Fibroblast of skin of left quadriceps (primary cell): ENCODE results near the gene SSC4D.
"Not testable (repeated sequence)": the region's sequence is repeated elsewhere in the genome, so short reads cannot be mapped to it uniquely, and the experiment has no call there.

Experiments used
- DNase-seq, 2 experiments: peaks; one replicate each; pipeline ENCODE4 v3.0.0-alpha.2; 2013; ENCODE audit warnings: low read depth in 2 of 2

Gene SSC4D

DNA sequence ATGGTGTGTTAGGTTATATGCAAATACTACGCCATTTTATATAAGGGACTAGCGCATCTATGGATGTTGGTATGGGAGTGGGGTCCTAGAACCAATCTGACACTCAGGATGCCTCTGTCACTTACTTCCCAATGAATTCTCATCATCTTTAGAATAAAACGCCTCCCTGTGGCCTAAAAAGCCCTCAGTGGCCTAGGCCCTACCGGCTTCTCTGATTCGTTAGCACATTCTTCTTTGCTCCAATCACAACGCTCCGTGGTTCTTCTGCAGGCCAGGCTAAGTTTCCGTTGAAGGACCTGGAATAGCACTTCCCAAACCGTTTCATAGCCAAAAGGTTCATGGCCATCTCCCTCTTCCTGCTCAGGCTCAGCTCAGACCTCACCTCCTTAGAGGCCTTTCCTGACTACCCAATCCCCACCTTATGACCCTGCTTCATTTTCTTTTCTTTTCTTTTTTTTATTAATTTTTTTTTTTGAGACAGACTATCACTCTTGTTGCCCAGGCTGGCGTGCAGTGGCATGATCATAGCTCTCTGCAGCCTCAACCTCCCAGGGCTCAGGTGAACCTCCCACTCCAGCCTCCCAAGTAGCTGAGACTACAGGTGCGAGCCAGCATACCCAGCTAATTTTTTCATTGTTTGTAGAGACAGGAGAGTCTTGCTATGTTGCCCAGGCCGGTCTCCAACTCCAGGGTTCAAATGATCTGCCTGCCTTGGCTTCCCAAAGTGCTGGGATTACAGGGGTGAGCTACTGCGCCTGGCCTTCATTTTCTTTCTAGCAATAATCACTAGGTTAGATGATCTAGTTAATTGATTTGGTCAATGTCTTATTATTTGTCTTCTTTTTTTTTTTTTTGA is 26.2 kb downstream of the SSC4D start:
- no peak for DNase-seq

GRCh38 chr7:76381814-76382213 is 27.7 kb downstream of the SSC4D start:
- DNase-seq: no peak

DNA sequence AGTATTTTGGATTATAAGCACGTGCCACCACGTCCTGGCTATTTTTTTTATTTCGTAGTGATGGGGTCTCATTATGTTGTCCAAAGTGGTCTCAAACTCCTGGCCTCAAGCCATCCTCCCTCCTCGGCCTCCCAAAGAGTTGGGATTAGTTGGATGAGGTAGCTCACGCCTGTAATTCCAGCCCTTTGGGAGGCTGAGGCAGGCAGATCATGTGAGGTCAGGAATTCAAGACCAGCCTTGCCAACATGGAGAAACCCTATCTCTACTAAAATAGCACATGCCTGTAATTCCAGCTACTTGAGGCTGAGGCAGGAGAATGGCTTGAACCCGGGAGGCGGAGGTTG is 28.9 kb downstream of the SSC4D start:
- DNase-seq: no peak

DNA sequence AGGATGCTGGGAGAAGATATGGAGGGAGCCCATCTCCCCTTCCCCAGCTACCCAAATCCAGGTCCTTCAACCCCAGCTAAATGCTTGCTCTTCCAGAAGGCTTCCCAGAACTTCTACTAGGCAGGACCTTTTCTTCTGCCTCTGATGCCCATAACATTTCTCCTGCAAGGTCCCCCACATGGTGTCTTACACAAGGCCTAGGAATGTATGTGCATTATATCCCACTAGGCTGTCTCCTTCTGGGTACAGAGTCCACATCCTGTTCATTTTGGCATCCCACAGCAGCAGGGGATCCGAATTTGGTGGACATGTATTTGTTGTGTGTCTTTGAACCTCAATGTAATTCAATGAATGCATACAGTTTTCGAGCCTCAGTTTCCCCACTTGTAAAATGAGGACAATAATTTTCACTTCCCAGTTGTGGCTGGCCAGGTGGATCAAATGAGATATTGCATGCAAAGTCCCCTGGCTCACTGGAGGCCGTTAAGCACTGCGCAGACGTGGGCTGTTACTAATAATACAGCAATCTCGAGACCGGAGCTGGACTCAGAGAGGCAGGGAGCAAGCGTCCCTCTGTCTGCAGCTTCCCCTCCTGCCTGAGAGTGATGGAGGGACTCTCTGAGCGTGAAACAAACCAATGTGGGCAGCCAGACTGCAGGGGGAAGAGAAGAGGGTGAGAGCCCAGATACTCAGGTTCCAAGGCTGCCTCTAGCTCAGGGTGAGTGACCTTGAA is 32.1 kb downstream of the SSC4D start:
- DNase-seq: no peak

- no peak for DNase-seq
These were observed 34.2 kb downstream of the SSC4D start for GRCh38 chr7:76375251-76375650.

GRCh38 chr7:76372984-76373833 is 36.3 kb downstream of the SSC4D start:
- DNase-seq: no peak

GRCh38 chr7:76371396-76371795 is 38.1 kb downstream of the SSC4D start:
- DNase-seq: no peak

GRCh38 chr7:76369018-76369417 is 40.5 kb downstream of the SSC4D start:
- no peak for DNase-seq

DNA sequence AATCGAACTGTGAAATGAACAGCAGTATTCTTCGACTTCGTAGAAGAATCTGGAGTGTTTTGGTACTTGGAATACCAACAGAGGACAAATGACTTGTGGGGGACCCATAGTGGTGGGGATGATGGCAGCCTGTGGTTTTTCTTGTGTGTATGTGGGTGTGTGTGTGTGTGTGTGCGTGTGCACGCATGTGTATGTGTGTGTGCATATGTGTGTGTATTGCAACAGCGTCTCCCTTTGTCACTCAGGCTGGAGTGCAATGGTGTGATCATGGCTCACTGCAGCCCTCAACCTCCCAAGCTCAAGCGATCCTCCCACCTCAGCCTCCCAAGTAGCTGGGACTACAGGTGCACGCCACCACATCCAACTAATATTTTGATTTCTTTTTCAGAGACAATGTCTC is 41.3 kb downstream of the SSC4D start:
- no peak for DNase-seq

- DNase-seq: no peak
These were observed 45.3 kb downstream of the SSC4D start for GRCh38 chr7:76364198-76364584.

DNA sequence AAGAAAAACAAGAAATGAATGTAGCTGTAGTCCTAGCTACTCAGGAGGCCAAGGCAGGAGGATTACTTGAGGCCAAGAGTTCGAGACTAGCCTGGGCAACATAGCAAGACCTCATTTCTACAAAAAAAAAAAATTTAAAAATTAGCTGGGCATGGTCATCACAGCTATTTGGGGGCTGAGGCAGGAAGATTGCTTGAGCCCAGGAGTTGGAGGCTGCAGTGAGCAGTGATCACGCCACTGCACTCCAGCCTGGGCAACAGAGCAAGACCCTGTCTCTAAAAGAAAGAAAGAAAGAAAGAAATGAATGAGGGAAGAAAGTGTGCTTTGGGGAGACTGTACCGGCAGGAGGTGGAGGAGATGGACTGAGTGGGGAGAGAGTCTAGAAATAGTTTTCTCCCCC is 45.7 kb downstream of the SSC4D start:
- DNase-seq: not testable (repeated sequence)

DNA sequence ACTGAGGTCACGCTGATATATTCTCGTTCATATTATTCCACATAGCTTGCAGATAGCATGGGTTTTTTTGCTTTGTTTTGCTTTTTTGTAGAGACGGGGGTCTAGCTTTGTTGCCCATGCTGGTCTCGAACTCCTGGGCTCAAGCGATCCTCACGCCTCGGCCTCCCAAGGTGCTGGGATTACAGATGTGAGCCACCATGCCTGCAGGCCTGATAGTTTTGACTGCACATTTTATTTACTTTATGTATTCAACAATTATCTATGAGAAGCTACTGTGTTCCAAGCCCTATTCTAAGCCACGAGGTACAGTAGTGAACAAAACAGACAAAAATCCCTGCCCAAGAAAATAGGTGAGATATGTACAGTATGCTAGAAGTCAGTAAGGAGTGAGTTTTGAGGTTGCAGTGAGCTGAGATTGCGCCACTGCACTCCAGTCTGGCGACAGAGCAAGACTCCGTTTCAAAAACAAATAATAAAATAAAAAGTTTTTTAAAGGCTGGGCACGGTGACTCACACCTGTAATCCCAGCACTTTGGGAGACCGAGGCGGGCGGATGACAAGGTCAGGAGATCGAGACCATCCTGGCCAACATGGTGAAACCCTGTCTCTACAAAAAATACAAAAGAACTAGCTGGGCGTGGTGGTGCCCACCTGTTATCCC is 49.4 kb downstream of the SSC4D start:
- DNase-seq: no peak

- DNase-seq: peak; percentile 98
These were observed 50.2 kb downstream of the SSC4D start for GRCh38 chr7:76359111-76359977.

- peak in 1 of 2 experiments; percentile 69 for DNase-seq
These were observed 50.9 kb downstream of the SSC4D start, which contains the start of gene YWHAG for GRCh38 chr7:76358481-76359110. Gene YWHAG, minus strand, starts transcription at chr7:76358991. Its CDS starts 183 bp downstream, at chr7:76358808.

- DNase-seq: no peak
These were observed 51.5 kb downstream of the SSC4D start for GRCh38 chr7:76358011-76358480.

DNA sequence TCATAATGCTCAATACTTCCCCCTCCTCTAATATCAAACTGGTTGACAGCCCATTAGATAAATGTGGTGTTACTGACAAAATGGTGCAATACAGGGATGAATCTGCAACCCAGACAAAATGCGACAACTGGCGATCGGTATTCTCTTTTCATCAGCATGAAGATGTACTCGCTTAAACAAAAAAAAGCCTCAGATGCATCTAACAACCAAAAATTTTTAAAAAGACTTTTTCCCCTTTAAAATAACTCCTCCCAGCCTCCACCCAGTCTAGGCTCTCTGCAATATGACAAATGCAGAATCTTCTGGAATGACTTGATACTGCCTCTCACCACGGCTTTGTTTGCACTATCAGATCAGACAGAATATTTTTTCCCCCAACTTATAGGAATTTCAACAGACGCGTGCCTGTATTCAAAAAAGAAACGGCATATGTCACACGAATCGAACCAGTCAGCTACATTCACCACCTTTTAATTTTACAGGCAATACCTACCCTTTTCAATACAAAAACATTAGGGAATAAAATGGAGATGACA is 52.0 kb downstream of the SSC4D start:
- DNase-seq: no peak

- DNase-seq: no peak
These were observed 52.7 kb downstream of the SSC4D start for GRCh38 chr7:76356823-76357222.

- DNase-seq: no peak
These were observed 53.4 kb downstream of the SSC4D start for GRCh38 chr7:76356115-76356514.

DNA sequence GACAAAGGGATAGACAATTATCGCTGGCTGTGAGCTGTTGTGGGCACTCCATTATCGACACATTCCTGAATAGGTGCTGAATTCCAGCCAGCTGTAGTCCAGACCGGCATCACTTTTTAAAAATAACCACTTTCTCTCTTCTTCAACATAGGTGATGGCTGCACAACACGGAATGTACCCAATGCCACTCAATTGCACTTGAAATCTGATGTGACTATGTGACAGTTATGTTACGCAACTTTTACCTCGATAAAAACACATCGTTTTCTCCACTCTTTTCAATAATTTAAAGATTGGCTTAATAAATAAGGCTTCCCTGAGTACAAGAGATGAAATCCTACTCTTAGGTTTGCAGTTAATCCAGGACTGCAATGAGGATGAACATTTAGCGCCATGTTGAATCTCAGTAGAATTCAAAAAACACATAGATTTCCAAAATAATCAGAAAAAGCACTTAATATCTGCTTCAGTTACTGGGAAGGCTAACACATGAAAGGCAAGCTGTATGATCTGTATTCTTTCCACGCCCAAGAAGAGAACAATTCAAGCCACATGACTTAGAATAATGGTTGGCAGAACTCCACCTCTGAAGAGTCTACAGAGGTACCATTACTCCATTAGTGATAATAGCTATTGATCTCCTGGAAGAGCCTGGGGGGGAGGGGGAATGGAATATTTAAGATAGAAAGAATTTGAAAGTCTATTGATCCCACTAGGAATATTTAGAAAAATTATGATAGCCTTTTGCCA is 54.3 kb downstream of the SSC4D start:
- no peak for DNase-seq
